ENCODE results near the gene CTNNA3.

The CTNNA3 gene

DNA sequence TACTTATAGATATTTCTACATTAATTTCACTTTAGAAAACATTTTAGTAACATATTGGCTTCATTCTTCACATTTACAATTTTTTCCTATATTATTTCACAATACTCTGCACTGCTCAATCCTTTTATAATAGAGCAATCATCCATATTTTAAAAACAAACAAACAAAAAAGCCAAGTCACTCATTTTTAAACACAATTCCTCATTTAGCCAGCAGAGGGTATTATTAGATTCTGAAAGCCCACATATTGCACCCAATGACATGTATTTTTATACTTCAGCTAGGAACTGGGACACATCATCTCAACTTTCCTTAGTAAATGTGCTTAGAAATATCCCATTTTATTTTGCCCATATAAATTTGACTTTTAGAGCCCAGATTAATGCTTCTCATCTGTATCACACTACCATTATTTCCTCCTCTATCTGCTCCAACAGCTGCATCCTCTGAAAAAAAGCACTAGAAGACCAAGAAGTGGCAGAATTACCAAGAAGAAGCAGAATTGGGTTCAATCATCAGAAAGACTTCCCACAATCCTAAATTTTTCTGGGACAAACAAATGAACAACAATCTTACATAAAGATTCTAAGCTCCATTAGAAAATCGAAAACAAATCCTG is 29.5 kb downstream of the CTNNA3 start:
- DNase-seq (ENCODE audit: low read depth in 2 of 2, low spot score in 1 of 2) = no peak

DNA sequence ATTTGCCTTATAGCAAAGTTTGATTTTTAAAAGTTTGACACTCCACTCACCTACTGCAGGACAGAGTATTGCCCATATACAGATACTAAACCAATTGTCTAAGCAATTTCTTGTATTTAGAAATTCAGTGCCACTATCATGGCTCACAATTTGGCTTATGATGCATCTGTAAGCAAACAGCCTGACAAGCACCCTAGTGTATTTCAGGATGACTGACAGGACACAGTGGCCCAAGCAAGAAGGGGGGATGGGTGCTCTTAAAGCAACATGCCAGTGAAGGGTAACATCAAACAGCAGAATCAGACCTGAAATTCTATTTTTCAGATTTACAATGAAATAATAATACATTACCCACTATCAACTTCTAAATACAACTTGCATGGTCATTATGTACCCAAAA is 30.5 kb downstream of the CTNNA3 start:
- no peak for DNase-seq (ENCODE audit: low read depth in 2 of 2, low spot score in 1 of 2)

DNA sequence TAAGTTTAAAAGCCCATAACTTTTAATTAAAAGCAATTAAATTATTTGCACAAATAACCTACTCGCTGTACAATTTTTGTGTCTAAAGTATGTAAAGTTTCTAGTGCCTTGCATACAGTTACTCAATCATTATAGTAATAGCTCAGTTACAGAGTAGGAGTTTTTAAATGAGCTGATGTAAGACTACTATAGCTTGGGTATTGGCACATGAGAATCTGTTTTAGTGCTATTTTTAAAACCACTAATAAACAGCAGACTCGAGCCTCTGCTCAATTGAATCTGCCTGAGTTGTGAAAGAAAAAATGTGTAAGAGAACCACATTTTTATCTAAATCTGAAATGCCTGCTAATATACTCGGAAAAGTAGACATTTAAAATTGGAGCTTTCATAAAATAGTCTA is 31.1 kb downstream of the CTNNA3 start:
- DNase-seq (ENCODE audit: low read depth in 2 of 2, low spot score in 1 of 2) = no peak

DNA sequence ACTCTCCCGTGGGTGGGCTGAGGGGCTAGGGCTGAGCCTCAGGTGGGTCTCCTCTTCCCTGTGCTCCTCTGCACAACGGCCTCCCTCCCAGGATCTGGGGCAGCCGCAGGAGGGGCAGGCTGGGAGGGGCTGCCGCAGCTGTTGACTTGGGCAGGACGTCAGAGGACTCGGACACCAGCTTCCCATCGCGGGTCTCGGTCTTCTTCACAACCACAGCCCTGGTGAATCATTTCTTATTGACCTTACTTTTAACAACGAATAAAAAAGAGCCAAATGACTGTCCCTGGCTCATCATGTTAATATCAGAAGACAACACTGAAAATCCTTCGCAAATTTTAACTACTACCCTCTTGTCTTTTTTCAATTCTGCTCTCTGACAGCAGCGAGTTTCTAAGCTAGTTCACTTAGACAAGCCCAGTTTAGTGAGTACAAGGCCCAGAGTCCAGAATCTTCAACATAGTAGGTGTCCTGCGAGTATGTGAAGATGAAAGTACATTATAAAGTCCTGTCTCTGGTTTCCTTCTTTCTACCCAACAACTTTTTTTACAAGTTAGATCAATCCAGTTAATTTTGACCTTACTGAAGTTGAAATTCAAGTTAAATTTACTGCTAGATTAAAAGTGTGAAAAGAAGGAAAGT is 32.4 kb downstream of the CTNNA3 start:
- DNase-seq (ENCODE audit: low read depth in 2 of 2, low spot score in 1 of 2) = no peak

DNA sequence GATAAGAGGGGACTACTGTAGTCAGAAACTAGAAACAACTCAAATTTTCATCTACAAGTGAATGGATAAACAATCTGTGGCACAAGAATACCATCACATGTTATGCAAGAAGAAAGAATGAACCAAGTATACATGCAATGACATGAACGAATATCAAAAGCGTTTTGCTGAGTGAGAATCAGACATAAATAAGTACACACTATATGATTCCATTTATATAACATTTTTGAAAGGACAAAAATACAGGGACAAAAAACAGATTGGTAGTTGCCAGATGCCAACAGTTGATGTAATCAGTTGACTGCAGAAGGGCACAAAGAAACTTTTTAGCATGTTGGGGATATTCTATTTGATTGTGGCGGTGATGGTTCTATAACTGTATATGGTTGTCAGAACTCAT is 33.6 kb downstream of the CTNNA3 start:
- DNase-seq (ENCODE audit: low read depth in 2 of 2, low spot score in 1 of 2) = no peak

DNA sequence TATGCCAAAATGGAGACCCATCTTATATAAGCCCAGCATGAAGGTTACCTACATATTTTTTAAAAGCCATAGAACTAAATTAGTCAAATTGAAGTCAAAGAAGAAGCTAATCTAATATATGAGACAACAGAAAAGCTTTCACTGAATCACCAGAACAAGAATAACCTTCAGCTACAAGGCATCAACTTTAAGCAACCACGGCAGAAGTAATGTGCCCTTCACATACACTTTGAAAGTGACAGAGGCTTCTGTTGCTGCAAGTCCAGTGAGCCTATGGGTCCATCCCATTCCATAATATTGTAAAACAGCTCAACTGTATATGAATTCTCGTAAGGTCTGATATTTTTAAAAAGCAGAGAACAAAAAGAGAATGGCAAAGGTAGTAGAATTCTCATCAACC is 36.5 kb downstream of the CTNNA3 start:
- DNase-seq (ENCODE audit: low read depth in 2 of 2, low spot score in 1 of 2) = no peak

DNA sequence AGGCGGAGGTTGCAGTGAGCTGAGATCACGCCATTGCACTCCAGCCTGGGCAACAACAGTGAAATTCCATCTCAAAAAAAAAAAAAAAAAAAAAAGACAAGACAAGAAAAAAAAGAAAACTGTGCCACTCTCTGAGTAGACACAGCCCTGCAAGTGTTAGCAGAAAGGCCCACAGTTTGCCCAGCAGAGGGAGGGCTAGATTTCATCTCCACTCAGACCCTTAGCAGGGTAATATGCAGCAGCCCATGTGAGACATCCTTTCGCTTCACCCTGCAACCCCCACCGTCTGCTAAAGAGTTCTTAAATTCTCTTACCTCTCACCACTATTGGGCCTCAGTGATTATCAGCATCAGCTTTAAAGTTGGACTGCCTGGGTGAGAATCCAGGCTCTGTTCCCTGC is 38.2 kb downstream of the CTNNA3 start:
- no peak for DNase-seq (ENCODE audit: low read depth in 2 of 2, low spot score in 1 of 2)

DNA sequence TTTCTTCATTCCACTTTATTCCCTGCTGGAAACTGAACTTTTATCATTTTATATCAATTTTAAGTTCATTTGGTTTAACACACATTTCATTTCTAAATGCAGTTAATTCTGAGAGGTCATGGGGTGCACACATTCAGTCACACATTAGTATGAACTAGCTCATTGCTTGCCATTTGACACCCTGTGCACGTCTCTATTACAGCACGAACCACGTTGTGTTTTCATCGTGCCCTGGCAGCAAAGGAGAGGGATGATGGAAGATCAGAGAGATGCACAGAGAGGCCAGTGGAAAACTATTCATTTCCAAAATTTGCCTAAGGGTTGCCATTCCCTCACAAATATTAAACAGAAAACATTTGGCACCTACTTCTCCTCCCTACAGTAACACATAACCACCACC is 45.4 kb downstream of the CTNNA3 start:
- DNase-seq (ENCODE audit: low read depth in 2 of 2, low spot score in 1 of 2) = no peak

DNA sequence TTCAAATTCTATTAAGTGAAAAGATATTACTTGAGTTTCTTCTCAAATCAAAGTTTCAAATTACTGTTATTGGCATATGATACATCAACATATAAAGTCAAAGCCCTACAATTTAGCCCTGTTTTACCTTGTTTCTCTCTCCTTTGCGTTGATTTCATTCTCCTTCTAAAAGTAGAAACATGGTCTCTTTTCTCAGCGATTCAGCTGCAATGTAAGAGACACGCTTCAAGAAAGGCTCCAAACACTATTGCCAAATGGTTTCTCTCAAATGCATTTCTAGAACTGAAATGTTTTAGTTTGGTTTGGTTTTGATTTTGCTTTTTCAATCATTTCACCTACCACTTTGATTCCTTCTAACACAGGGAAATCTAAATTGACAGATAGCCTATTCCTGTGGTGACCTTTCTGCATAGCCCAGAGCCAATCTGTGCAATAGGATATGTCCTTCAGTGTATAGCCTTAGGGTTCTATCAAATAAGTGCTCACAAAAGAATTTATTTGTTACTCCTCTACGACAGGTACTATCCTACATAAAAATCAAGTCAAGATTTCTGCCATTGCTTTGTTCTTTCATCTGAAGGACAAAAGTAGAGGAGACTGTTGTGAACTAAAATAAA is 47.3 kb downstream of the CTNNA3 start:
- DNase-seq (ENCODE audit: low read depth in 2 of 2, low spot score in 1 of 2) = no peak

DNA sequence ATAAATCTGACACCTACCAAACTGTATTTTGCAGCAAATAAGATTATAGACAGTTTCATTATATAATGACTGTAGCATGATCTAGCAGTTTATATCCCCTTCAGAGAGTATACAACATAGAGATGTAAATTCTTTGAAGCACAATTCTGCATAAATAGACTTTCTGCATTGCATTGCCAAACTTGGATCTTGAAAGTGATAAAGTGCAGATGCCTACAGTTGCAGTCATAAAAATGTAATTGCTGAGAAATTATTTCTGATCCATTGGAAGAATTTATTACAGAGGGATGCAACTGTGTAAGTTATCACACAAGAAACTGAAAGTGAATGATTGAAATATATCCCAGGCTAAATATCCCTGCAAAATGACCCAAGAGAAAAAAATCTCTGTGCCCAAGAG is 65.1 kb downstream of the CTNNA3 start:
- no peak for DNase-seq (ENCODE audit: low read depth in 2 of 2, low spot score in 1 of 2)

DNA sequence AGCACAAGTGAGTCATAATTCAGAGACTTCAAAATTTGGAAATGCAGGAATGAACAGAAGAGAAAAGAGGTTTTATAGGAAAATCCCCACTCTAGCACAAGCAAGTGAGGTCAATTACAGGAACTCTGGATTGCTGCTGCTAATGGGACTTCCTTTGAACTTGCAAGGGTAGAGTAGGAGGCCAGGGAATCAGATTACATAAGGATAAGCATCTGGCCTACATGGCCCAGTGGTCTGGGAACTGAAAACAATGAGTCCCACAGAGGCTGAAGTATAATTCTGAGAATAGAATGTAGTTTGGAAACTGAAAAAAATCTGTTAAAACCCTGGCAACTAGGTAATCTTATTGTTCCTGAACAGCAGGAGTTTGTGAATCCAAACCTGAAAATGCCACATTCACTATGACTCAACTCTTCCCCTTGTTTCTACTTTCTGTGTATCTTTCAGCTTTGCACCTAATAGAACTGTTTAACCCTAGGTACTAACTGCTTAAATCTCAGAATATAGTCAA is 66.5 kb downstream of the CTNNA3 start:
- DNase-seq (ENCODE audit: low read depth in 2 of 2, low spot score in 1 of 2) = no peak

DNA sequence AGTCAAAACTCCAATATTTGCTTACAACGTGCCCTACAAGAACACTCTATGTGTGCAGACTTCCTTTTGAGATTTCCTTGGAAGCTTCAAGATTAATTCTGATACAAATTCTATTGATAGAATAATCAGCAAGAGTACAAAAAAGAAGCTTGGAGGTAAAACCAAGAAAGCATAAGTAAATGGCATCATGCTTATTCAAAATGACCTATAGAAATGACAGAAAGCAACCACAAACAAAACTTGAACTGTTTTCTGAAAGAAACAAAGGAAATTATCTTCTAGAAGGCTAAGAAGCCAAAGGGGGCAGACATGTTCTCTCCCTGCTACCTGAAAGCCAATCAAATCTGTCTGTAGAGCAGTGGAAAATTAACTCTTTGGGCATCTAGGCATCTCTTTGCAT is 73.0 kb downstream of the CTNNA3 start:
- no peak for DNase-seq (ENCODE audit: low read depth in 2 of 2, low spot score in 1 of 2)

DNA sequence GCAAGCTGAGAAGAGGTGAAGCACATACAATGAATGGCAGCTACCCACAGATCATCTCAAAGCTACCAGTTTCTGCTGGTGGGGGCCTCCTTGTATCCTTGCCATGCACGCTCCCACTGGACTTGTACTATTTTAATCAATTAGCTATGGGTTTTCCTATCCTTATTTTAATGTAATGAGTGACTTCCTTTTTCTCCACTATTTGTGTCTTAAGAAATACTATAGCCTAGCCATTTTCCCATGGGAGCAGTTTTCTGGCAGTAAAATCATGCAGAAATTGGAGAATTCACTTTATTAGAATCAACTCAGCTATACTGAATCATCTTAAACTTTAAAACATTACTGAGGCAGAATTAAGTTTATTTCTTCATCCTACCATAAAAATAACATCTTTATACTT is 73.5 kb downstream of the CTNNA3 start:
- DNase-seq (ENCODE audit: low read depth in 2 of 2, low spot score in 1 of 2) = no peak

DNA sequence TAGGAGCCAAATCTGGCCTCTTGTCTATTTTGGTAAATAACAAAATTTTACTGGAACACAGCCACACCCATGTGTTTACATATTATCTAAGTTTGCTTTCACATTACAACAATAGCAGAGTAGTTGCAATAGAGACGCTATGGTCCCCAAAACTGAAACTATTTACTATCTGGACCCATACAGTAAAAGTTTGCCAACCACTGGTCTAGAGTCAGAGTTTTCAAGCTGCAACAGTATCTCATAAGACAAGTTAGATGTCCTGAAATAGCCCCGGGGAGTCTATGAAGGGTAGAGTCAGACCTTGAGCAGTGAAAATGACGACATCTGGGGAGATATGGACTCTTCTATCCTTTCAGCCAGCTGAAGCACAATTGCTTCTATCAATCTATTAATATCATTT is 74.2 kb downstream of the CTNNA3 start:
- DNase-seq (ENCODE audit: low read depth in 2 of 2, low spot score in 1 of 2) = no peak

DNA sequence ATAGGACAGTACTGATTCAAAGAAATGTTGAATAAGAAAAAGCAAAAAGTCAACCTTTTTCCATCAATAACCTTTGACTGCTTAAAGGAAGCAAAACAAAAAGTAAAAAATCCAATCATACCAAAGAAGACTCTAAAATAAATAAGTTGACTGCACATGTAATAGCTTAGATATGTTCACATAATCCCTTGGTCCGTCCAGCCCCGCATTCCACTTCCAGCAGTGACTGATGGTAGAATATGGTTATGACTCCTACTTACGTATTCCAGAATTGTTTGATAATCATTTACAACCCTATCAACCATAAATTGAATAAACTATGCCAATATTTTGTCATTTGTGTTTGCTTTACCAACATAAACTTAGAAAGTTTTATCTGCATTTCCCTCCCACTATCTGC is 77.9 kb downstream of the CTNNA3 start:
- no peak for DNase-seq (ENCODE audit: low read depth in 2 of 2, low spot score in 1 of 2)

DNA sequence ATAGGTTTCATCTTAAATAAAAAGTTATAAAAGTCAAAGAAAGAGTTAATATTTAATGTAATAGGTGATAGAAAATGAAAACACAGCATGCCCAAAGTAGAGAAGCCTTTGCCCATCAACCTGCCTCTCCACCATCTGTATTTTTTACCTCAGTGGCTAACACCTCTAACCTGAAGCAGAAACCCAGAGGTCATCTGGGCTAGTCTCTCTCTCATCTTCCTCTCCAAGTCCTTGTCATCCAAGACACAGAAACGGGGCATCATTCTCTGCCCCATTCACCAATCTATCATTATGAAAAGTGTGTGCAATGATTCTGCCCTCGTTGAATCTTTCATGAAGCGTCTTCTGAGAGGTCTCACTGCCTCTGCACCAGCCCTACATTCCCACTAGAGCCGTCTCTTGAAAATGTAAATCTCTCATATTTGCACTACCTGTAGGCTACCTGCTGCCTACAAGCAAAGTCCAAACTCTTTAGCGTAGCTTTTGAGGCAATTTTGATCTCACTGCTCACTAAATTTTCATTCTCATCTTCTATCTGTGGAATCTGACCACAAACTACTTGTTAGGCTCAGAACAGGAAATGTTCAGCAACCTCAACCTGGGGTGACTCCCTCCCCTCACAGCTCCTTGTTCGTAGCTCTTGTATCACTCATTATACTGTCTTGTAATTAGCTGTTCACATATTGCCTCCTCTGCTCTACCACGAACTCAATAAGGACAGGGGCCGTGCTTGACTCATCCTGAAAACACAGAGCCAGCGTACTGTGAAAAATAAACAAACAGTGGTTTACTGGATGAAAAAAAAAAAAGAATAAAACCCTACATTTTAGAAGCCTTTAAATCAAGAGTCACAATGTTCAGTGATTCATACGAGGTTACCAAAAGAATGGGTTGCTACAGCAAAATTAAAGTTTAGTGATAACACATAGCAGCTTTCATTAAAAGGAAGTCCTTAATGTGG is 83.1 kb downstream of the CTNNA3 start:
- peak in 1 of 2 donors; percentile 9 for DNase-seq (ENCODE audit: low read depth in 2 of 2, low spot score in 1 of 2)

DNA sequence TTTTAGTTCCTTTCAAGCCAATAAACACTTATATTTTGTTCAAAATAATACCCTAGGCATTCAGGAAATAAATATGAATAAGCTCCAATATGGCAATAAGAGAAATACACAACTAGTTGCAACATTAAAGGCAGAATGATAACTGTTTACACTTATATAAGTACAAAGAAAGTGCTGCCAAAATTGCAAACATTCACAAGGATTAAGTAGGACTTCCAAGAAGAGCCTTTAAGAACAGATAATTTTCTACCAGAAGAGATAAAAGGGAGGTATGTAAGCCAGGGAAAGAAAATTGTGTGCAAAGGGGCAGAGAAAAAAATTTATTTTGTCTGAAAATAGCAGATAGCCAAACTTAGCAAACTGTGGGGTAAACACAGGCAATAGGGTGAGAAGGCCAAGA is 83.8 kb downstream of the CTNNA3 start:
- DNase-seq (ENCODE audit: low read depth in 2 of 2, low spot score in 1 of 2) = no peak

DNA sequence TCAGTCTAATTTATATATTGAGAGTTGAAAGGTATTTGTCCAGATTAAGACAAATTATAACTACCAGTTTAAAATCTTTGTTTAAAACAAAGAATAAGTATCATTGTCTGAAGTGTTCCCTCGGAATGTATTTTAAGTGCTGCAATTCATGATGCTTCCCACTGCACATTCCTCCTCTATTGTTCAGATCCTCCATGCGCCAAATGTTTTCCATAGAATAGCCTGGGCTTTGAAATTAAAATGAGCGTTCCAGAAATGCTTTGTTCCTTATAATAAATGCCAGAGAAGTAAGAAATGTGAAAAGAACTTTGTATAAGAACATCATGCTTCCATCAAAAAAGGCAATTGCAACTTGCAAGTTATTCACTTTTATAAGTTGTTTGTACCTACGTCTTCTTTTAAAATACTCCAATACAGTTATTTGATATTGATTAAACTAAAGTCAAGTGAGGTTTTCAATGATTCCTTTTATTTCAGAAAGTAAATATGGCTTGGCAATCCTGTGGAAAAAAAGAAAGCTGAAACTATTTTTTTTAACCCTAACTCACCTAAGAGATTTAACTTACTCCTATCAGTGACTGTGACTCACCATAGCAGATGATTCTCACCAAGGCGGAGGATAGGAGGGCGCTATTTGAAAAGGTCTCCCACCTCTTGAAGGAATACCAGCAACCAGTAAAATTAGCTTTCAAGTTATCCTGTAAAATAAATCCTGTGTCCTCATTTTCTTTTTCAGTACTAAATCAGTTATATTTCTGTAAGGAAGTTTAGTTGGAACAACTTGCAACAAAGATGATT is 85.8 kb downstream of the CTNNA3 start:
- no peak for DNase-seq (ENCODE audit: low read depth in 2 of 2, low spot score in 1 of 2)

DNA sequence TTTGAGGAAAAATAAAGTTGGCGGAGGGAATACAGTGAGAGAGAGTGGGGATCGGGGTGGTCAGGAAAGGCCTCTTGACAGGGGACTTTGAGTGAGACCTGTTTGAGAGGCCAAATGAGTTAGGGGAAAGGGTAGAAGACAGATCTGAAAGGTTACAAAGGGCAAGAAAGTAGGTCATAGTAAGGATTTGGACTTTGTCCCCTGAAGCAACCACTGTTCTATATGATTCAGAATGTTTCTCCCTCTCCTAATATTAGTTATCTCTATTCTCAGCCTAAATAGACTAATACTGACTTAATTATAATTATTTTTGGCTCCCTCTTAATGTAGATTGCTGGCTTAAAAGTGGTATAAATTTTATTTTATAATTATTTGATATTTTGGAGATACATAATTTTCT is 88.0 kb downstream of the CTNNA3 start:
- no peak for DNase-seq (ENCODE audit: low read depth in 2 of 2, low spot score in 1 of 2)

DNA sequence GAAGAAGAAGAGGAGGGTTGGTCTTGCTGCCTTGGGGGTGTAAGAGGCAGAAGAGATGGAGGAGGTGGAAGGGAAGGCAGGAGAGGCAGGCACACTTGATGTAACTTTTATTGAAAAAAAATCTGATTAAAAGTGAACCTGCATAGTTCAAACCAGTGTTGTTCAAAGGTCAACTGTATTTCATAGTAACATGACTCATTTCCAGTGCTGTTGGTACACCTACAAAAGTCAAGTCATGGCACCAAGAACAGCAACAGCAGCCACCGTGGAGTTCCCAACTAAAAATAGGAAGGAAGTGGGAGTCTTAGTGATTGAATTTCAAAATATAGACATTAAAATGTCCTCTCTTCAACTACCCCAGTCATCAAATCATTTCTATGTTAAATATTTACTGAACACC is 88.5 kb downstream of the CTNNA3 start:
- DNase-seq (ENCODE audit: low read depth in 2 of 2, low spot score in 1 of 2) = no peak

DNA sequence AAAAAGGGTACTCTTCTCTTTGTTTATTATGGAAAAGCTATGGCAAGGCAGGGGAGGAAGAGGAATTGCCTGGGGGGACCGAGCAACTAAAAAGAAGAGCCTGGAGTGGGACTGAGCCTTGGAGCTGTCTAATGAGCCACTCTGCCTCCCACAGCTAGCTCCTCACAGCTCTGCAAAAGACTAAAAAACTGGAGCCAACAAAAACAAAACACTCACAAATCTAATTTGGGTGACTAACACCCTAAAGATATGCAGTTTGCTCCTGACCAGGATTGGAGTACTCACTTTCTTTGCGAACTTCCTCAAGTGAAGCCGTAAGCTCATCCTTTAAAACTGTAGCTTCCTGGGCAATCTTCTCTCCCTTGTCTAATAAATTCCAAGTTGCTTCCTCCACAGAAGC is 89.4 kb downstream of the CTNNA3 start:
- DNase-seq (ENCODE audit: low read depth in 2 of 2, low spot score in 1 of 2) = no peak
